Measurements from ENCODE around the gene PLSCR3.

The PLSCR3 gene

DNA sequence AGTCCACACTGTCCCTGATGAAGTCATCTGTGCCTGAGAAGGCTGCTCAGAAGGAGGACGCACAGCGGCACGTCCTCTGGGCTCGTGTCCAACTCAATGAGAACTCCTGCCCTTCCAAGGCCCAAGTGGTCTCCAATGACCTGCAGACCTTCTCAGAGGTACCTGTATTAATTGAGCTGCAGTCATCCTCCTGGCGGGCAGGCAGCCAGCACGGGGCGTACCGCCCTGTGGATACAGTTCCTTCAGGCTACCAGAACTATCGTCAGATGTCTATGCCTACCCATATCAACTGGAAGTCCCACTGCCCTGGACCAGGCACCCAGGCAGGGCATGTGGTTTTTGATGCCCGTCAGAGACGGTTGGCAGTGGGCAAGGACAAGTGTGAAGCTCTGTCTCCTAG lies 38.0 kb upstream of the PLSCR3 start:
- H3K4me3 ChIP-seq (ENCODE audit: low read depth, low read length) = no peak overlapping the region
- TF ChIP-seq, protein P1, sequence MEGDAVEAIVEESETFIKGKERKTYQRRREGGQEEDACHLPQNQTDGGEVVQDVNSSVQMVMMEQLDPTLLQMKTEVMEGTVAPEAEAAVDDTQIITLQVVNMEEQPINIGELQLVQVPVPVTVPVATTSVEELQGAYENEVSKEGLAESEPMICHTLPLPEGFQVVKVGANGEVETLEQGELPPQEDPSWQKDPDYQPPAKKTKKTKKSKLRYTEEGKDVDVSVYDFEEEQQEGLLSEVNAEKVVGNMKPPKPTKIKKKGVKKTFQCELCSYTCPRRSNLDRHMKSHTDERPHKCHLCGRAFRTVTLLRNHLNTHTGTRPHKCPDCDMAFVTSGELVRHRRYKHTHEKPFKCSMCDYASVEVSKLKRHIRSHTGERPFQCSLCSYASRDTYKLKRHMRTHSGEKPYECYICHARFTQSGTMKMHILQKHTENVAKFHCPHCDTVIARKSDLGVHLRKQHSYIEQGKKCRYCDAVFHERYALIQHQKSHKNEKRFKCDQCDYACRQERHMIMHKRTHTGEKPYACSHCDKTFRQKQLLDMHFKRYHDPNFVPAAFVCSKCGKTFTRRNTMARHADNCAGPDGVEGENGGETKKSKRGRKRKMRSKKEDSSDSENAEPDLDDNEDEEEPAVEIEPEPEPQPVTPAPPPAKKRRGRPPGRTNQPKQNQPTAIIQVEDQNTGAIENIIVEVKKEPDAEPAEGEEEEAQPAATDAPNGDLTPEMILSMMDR (IDR thresholded peaks at IDR 0.05; ENCODE audit: borderline replicate concordance, insufficient read depth, low read depth, low read length) = no peak

DNA sequence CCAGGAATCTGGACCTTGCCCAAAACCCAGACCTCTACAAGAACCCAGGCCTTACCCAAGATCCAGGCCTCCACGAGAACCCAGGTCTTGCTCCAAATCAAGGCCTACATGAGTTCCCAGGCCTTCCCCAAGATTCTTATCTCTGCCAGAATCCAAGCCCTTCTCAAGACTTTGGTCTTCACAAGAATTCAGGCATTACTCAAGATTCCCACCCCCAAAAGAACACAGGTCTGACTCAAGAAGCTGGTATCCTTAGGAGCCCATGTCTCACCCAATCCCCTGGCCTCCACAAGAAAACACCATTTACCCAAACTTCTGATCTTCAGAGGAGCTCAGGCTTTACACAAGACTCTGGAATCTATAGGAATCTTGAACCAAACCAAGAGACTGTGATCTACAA lies 36.9 kb upstream of the PLSCR3 start:
- H3K4me3 ChIP-seq (ENCODE audit: low read depth, low read length) = no peak overlapping the region
- TF ChIP-seq, protein P1 (IDR thresholded peaks at IDR 0.05; ENCODE audit: borderline replicate concordance, insufficient read depth, low read depth, low read length) = no peak

DNA sequence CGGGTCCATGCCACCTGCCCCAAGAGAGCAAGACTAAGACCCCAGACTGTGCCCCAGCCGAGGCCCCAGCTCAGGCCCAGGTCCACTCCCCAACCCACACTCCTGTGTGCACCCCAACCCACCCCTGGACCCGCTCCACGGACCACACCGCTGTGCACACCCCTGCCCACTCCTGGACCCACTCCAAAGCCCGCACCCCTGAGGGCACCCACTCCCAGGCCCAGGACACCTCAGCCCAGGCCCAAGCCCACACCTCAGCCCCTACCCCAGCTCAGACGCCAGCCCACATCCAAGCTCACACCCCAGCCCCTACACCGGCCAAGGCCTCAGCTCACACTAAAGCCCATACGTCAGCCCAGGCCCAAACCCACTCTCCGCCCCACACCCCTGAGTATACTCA lies 35.4 kb upstream of the PLSCR3 start:
- H3K4me3 ChIP-seq (ENCODE audit: low read depth, low read length) = no peak overlapping the region
- TF ChIP-seq, protein P1 (IDR thresholded peaks at IDR 0.05; ENCODE audit: borderline replicate concordance, insufficient read depth, low read depth, low read length) = no peak

GRCh38 chr17:7428557-7428956 lies 34.2 kb upstream of the PLSCR3 start, which contains the start of gene SPEM3:
SPEM3 (plus strand) TSS chr17:7428857; CDS start chr17:7428903, 46 bp downstream.
- TF ChIP-seq, protein P1 (IDR thresholded peaks at IDR 0.05; ENCODE audit: borderline replicate concordance, insufficient read depth, low read depth, low read length) = no peak
- no peak within 1 kb of the TSS for H3K4me3 ChIP-seq (ENCODE audit: low read depth, low read length)

- no peak overlapping the region for H3K4me3 ChIP-seq (ENCODE audit: low read depth, low read length)
- TF ChIP-seq, protein P1 (IDR thresholded peaks at IDR 0.05; ENCODE audit: borderline replicate concordance, insufficient read depth, low read depth, low read length) = no peak
Measured at GRCh38 chr17:7427549-7427948, 33.2 kb upstream of the PLSCR3 start.

DNA sequence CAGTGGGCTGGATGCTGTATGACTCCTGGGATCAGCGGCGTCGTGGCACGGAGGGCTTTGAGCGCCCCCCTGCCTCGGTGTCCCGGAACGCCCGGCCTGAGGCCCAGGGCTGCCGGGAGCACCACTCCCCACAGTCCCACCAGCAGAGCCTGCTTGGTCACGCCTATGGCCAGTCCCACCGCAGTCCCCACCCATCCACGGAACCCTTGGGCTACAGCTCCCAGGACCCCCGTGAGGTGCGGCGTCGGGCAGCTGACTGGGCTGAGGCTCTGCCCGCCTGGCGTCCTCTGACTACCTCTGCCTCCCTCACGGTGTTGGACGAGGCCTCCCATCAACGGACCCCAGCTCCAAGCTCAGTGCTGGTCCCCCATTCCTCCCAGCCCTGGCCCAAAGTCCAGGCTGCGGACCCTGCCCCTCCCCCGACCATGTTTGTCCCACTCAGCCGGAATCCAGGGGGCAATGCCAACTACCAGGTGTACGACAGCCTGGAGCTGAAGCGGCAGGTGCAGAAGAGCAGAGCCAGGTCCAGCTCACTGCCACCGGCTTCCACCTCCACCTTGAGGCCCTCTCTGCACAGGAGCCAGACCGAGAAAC lies 32.7 kb upstream of the PLSCR3 start:
- TF ChIP-seq, protein P1 (IDR thresholded peaks at IDR 0.05; ENCODE audit: borderline replicate concordance, insufficient read depth, low read depth, low read length) = no peak
- no peak overlapping the region for H3K4me3 ChIP-seq (ENCODE audit: low read depth, low read length)

- TF ChIP-seq, protein P1 (IDR thresholded peaks at IDR 0.05; ENCODE audit: borderline replicate concordance, insufficient read depth, low read depth, low read length) = no peak
- H3K4me3 ChIP-seq (ENCODE audit: low read depth, low read length) = no peak overlapping the region
Measured at GRCh38 chr17:7426203-7426863, 32.0 kb upstream of the PLSCR3 start.
